GM19035 (cell line): ENCODE measurements around the gene MTMR12.
"Not testable (repeated sequence)": the region's sequence is repeated elsewhere in the genome, so short reads cannot be mapped to it uniquely, and the experiment has no call there.

Source experiments
- ATAC-seq: cut with Tn5 transposase; IDR thresholded peaks from one replicate; pipeline ENCODE4 v1.9.1; 2021; ENCODE audit not compliant: unreplicated experiment

Gene MTMR12

DNA sequence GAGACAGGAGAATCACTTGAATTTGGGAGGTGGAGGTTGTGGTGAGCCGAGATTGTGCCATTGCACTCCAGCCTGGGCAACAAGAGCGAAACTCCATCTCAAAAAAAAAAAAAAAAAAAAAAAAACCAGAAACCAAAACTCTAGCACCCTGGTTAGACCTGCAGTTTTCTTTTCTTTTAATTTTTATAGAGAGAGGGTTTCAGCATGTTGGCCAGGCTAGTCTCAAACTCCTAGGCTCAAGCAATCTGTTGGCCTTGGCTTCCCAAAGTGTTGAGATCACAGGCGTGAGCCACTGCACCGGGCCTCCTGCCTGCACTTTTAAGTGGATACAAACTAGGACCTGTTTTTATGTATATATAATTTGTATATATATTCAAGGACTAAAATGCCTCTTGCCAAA lies 12.9 kb upstream of the MTMR12 start:
- no peak for ATAC-seq

DNA sequence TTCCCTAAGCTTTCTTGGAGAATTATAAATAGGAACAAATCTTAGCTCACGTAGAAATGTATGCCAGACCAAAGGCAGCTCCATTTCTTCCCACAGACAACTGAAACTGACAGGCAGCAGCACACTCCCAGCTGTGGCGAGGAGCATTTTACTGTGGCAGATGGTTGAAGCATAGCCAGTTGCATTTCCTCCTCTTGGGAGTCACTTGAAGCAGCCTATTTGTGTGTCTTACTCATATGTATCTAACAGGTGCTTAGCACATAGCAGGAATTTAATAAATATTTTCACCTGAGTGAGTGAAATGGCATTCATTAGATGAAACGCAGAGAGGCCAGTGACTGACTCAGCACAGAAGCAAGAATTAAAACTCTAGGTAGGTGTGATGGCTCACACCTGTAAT lies 12.3 kb upstream of the MTMR12 start:
- ATAC-seq: no peak

DNA sequence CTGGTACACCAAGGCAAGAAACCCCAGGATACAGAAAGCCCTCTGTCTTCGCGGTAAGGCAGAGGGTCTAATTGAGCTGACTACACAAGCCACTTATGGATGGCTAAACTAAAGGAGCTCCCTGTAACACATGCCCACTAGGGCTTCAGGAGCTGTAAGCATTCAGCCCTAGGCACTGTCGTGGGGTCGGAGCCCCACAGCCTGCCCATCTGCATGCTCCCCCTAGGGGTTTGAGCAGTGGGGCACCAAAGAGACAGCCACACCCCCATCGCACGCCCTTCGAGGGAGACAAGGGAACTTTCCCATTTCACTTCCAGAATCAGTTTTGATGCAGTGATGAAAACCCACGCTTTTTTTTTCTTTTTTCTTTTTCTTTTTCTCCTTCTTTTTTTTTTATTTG lies 11.0 kb upstream of the MTMR12 start:
- ATAC-seq: no peak

GRCh38 chr5:32322882-32323281 lies 10.1 kb upstream of the MTMR12 start:
- ATAC-seq: no peak

- not testable (repeated sequence) for ATAC-seq
These were observed 9.0 kb upstream of the MTMR12 start for GRCh38 chr5:32321787-32322186.

DNA sequence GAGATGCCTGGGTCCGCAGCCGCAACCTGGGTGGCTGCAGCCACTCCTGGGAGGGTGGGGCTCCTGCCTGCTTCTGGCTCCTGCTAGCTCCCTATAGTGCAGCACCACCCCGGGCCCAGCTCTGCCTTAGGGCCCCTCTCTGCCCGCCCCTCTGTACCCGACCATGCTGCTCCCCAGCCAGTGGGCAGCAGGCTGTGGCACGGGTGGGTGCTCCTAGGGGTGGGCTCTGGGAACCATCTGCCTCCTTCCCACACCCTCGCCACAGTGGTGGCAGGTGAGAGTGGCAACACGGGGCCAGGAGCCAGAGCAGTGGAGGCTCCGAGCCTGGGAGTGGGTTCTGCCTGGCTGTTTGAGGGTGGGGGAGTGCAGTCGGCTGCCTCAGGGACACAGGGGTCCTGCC lies 7.8 kb upstream of the MTMR12 start:
- no peak for ATAC-seq

GRCh38 chr5:32319926-32320543 lies 7.3 kb upstream of the MTMR12 start:
- no peak for ATAC-seq

DNA sequence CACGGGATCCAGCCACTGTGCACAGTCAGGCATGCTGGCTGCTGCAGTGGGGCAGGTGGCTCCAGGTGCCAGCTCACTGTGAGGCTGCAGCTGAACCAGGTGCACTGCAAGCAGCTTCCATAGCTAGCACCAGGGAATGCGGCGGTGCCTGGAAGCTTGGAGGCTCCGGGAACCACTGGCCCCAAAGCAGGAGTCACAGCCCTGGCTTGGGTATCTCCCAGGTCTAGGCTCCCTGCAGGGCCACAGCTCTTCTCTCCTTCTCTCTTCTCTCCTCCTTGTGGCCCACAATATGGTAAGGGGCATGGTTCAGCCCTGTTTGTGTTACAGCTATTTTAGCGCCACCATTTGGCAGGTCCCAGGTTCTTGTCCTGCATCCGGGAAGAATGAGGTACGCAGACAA lies 6.7 kb upstream of the MTMR12 start:
- no peak for ATAC-seq

GRCh38 chr5:32317041-32317440 lies 4.3 kb upstream of the MTMR12 start:
- ATAC-seq: no peak

DNA sequence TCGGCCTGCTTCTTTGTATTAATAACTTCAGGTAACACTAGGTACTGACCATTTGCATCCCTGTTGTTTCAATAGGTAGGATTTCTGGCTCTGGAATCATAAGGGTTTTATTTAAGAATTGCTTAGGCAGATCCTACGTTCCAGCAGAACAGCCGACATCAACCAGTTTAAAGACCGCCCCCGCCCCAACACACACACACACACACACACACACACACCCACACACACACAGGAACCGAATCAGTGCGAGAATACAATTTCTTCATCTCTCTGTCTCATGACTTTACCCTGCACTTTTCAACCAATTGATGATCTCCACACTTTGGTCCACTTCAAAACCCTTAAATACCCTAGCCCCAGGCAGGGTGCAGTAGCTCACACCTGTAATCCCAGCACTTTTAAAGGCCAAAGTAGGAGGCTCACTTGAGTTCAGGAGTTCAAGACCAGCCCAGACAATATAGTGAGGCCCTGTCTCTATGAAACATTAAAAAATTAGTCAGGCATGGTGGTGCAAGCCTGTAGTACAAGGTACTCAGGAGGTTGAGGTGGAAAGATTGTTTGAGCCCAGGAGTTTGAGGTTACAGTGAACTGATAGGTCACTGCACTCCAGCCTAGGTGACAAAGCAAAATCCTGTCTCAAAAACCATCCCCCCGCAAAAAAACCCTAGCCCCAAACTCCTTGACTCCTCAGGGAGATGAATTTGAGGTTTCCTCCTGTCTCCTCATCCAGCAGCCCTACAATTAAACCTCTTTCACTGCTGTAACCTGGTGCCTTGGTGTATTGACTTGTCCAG lies 2.7 kb upstream of the MTMR12 start:
- no peak for ATAC-seq

DNA sequence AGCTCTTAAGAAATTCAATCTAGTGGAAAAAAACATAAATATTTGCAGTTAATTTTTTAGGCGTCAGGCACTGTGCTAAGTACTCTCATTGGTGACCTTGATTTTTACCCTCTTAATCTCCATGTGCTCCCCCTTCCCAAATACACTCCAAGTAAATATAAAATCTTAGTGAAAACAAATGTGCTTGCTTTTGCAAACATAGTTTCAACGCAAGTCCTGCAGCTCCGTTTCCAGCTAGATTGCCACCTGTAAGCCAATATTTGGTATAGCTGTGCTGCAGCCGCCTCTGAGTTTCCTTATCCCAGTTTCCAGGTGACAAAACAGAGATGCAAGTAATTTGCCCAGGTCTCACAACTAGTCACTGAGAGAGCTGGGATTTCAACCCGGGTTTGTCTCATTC lies 1.9 kb upstream of the MTMR12 start:
- no peak for ATAC-seq

GRCh38 chr5:32314152-32314488 lies 1.4 kb upstream of the MTMR12 start:
- ATAC-seq: not testable (repeated sequence)

DNA sequence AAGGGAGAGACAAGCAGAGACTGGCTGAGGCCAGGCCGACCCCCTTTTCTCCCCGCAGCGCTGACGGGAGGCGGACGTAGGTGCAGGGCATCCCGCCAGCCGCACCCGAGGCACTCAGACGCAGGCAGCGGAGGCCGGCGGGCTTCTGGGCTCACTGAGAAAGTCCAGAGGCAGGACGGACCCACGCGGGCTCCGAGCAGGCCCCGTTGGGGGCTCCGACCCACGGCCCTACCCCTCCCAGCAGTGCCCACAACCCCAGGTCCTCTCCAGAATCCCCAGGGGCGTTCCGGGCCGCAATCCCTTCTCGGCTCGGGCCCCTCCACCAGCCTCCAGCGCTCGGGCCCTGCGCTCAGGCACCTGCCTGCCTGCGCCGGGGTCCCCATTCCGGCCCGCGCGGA lies 543 bp downstream of the MTMR12 start:
- peak; percentile 34 for ATAC-seq

GRCh38 chr5:32311404-32312196 lies 1.1 kb downstream of the MTMR12 start:
- ATAC-seq: no peak

DNA sequence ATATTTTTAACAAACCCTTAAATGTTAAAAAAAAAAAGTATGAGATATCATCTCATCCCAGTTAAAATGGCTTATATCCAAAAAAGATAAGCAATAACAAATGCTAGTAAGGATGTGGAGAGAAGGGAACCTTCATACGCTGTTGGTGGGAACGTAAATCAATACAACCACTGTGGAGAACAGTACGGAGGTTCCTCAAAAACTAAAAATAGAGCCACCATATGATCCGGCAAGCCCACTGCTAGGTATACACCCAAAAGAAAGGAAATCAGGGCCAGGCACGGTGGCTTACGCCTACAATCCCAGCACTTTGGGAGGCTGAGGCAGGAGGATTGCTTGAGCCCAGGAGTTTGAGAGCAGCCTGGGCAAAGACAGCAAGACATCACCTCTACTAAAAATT lies 3.0 kb downstream of the MTMR12 start:
- ATAC-seq: no peak

GRCh38 chr5:32308946-32309345 lies 3.8 kb downstream of the MTMR12 start:
- no peak for ATAC-seq

DNA sequence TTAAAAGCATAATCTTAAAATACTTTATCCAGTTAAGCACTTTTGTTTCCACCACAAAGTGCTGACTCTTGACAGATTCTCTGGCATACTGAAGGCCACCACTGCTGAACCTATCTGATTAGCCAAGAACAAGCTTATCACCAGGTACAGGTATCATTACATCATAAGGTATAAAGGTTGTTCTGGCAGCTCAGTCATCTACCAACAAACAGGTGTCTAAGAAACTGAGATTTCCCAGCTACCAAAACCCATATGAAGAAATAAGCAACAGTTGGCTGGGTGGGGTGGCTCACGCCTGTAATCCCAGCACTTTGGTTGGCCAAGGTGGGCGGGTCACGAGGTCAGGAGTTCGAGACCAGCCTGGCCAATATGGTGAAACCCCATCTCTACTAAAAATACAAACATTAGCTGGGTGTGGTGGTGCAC lies 5.0 kb downstream of the MTMR12 start:
- no peak for ATAC-seq

DNA sequence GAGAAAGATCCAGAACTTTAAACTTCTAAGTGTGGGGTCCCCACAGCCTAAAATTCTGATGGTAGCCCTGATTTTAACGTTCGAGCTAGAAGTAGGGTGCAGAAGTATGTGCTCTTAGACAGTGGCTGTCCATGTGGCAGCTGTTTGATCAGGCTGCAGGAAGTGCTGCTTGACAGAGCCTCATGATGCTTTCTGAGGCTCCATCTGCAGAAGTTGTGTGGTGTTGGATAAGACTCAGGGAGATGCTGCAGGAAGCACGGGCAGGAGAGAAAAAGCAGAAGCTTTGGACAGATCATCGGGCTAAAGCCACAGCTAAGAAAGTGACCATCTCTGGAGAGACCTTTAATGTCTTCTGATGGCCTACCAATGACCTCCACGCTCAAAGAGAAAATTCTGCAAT lies 8.1 kb downstream of the MTMR12 start:
- no peak for ATAC-seq

DNA sequence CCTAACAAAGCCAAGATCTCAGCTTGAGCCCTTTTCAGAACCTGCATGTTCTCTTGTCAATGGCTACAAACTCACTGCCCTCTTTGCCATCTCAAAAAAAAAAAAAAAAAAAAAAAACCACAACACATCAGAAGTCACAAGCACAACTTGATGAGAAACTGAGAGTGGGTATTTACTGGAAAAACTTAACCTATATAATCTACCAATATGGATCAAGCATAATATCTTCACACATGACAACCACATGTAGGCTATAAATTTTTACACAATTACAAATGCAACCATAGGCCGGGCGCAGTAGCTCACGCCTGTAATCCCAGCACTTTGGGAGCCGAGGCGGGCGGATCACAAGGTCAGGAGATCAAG lies 9.0 kb downstream of the MTMR12 start:
- no peak for ATAC-seq

DNA sequence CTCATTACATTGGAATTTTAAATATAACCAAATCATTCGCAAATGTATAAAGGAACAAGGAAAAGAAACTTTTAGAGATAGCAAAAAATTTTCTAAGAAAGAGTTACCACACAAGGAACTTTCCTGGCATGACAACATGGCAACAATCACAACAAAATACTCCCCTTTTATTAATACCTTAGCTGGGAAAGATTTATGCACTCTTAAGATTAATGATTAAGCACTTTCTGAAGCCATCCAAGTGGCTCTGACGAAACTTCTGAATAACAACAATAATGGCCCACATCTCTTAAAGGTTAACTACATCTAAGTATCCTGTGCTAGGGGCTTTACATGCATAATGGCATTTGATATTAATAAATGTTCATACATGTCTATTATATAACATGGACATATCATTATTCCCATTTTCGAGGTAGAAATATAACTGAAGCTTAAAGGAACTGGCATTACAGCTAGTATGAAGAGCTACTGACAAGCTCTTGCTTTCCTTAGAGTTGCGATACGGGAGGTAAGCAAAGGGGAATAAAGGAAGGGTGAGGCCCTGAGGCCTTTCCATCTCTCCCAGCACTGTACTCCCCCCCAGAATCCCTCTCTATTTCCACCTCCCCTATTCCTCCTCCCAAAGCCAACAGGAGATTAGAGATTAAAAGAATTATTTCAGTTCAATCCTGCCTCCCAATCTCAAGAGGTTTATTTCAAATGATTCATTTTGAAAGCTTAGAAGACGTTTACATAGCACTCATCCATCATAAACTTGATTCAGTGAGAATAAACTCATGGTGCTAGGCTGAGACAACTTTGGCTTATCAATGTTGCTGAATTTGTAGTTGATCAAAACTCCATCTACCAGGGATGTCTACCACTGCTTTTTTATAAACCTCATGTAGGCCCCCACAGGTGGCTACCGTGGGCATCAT lies 9.6 kb downstream of the MTMR12 start:
- ATAC-seq: no peak

GRCh38 chr5:32301891-32302290 lies 10.8 kb downstream of the MTMR12 start:
- ATAC-seq: no peak
